Upper lobe of right lung (tissue), 1 donor: ENCODE measurements around the gene NDOR1. TPM values are rescaled to one million over a fixed set of nuclear protein-coding genes. Genes with fewer than 3 reads are reported as not detected.

Source experiments
- ATAC-seq: fragments of 200-7000 bp; cut with Tn5 transposase; one replicate; pipeline ENCODE4 v1.9.1; 2020; ENCODE audit warnings: mild to moderate bottlenecking, moderate library complexity
- DNase-seq: peaks from one replicate; pipeline ENCODE4 v3.0.0-alpha.2; 2020
- H3K27ac ChIP-seq: fragments of 200-600 bp; one replicate; pipeline ENCODE4 v1.8.0; 2022
- H3K27me3 ChIP-seq: fragments of 200-600 bp; one replicate; pipeline ENCODE4 v1.8.0; 2022; ENCODE audit warnings: mild to moderate bottlenecking
- H3K36me3 ChIP-seq: fragments of 200-600 bp; one replicate; pipeline ENCODE4 v1.8.0; 2022
- H3K4me1 ChIP-seq: fragments of 200-600 bp; one replicate; pipeline ENCODE4 v1.8.0; 2022
- H3K4me3 ChIP-seq: fragments of 200-600 bp; one replicate; pipeline ENCODE4 v1.8.0; 2022; ENCODE audit warnings: mild to moderate bottlenecking
- H3K9me3 ChIP-seq: fragments of 200-600 bp; one replicate; pipeline ENCODE4 v1.8.0; 2022
- CTCF ChIP-seq: fragments of 200-600 bp; IDR thresholded peaks from one replicate; pipeline ENCODE4 v1.8.0; 2022; ENCODE audit warnings: antibody characterized with exemption
- intact Hi-C: fragments of 100-400 bp; cut with DNase I; formaldehyde crosslinking; loops from one replicate; pipeline ENCODE4 v1.11.0; 2022
- total RNA-seq: library from RNA; stranded (reverse); fragmentation: NEBNext Ultra II Directional; extraction: Animal tissue kit (Norgen Biotek cat#: 25700); gene quantifications from one replicate; pipeline ENCODE4 v1.2.1, GENCODE V29; 2021
- donor health status: DM: no; HTN: yes; CAD: no; lungs with severe emphysema.

The NDOR1 gene
- total RNA-seq, 1 donor from 2014 or later, result 16.7 TPM

DNA sequence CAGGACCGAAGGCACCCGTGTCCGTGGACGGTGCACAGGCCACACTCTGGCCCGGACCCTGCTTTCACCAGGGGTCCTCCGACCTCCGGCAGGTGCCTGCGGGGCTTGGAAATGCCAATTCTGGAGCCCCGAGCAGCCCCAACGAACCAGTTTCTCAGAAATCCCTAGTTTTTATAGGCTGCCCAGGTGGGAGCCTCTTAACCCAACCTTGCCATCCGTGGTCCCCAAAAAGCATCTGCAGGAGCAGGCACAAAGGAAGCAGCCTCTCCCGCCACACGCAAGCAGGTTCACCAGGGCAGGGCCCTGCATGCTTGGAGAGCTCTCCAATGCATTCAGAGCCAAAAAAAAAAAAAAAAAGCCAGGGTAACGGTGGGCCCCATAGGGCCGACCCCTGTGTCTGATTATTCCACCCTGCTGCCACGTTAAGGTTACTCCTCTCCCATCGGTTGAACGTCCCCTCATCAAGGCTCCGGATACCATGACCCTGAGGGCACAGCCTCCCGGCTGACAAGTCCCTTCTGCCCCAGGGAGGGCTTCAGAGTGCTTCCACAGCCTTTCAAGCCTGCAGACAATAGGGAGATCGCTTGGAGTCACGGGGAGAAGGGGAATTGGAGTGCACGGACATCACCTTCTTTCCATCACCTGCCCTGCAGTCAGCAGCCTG is 4.2 kb upstream of the NDOR1 start:
- Histone ChIP-seq H3K36me3 (no peaks in the 10 kb centered on the region), H3K4me3 (peak overlapping the region; percentile 69), H3K27ac (peak overlapping the region; percentile 87), H3K27me3 (no peaks in the 10 kb centered on the region), H3K9me3 (no peaks in the 10 kb centered on the region), H3K4me1 (peaks cover 52% of the 10 kb centered on the region)
- DNase-seq (no peak), ATAC-seq (no peak)
- intact Hi-C loops, result no loop called here
- TF ChIP-seq CTCF, result no peak

GRCh38 chr9:137202966-137203365 is 2.5 kb upstream of the NDOR1 start:
- no peak for DNase-seq
- TF ChIP-seq CTCF, result no peak
- no peaks in the 10 kb centered on the region for H3K9me3 ChIP-seq
- no peak overlapping the region for H3K27ac ChIP-seq
- ATAC-seq, result no peak
- peaks cover 58% of the 10 kb centered on the region for H3K4me1 ChIP-seq
- H3K27me3 ChIP-seq, result no peaks in the 10 kb centered on the region
- no peaks in the 10 kb centered on the region for H3K36me3 ChIP-seq
- no peak overlapping the region for H3K4me3 ChIP-seq
- intact Hi-C loops, result no loop called here

DNA sequence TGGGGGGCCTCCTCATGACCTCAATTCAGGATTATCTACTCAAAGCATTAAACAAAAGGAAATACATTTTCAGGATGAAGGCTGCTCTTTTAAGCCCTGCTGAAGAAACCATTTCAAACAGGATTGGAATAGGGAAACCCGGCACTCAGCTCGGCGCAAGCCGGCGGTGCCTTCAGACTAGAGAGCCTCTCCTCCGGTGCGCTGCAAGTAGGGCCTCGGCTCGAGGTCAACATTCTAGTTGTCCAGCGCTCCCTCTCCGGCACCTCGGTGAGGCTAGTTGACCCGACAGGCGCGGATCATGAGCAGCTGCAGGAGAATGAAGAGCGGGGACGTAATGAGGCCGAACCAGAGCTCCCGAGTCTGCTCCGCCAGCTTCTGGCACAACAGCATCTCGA is 772 bp upstream of the NDOR1 start:
- no peak for TF ChIP-seq CTCF
- H3K4me1 ChIP-seq, result peaks cover 42% of the 10 kb centered on the region
- H3K9me3 ChIP-seq, result no peaks in the 10 kb centered on the region
- ATAC-seq, result no peak
- H3K27ac ChIP-seq, result peak overlapping the region; percentile 80
- no peaks in the 10 kb centered on the region for H3K27me3 ChIP-seq
- intact Hi-C loops, result no loop called here
- no peak for DNase-seq
- H3K36me3 ChIP-seq, result no peaks in the 10 kb centered on the region
- peak overlapping the region; percentile 83 for H3K4me3 ChIP-seq

DNA sequence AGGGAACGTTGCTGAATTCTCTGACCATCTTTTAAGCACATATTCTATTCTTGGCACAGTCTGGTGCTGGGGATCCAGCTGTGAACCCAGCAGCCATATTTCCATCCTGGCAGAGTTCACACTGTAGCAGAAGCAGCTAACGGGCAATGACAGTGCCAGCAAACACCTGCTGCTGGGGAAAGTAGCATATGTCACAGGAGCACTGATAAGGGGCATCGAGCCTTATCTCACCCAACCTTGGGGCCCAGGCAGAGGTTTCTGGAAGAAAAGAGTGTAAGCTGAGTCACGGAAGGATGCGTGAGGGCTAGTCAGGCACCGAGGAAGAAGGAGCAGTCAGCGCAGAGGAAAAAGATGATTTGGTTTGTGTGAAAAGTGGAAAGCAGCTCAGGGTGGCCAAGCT is 1.1 kb downstream of the NDOR1 start:
- Histone ChIP-seq H3K27ac (no peak overlapping the region), H3K9me3 (no peaks in the 10 kb centered on the region), H3K36me3 (no peaks in the 10 kb centered on the region), H3K4me1 (peaks cover 35% of the 10 kb centered on the region), H3K4me3 (peak overlapping the region; percentile 83), H3K27me3 (no peaks in the 10 kb centered on the region)
- TF ChIP-seq CTCF, result no peak
- intact Hi-C loops, result no loop called here
- ATAC-seq (no peak), DNase-seq (no peak)

GRCh38 chr9:137211532-137211931 is 6.0 kb downstream of the NDOR1 start:
- Histone ChIP-seq H3K27ac (no peak overlapping the region), H3K4me1 (peaks cover 5% of the 10 kb centered on the region), H3K27me3 (no peaks in the 10 kb centered on the region), H3K4me3 (no peak overlapping the region), H3K36me3 (no peaks in the 10 kb centered on the region), H3K9me3 (no peaks in the 10 kb centered on the region)
- no peak for TF ChIP-seq CTCF
- DNase-seq (no peak), ATAC-seq (no peak)
- intact Hi-C loops, result no loop called here

DNA sequence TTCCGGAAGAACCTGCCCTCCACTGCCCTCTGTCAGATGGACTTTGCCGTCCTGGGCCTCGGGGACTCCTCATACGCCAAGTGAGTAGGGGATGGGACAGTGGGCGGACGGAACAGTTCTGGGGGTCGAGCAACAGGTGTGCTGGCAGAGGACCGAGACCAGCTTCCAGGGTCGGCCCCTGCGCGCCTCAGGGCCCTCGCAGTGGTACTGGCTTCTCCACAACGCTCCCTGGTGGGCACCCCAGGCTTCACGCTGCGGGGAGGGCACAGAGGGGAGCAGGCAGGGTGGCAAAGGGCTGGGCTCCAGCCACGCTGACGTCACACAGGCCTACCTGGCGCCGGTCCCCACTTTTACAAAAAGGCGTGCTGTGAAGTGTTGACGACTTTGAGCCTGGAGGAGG is 7.0 kb downstream of the NDOR1 start:
- Histone ChIP-seq H3K4me1 (no peaks in the 10 kb centered on the region), H3K4me3 (no peak overlapping the region), H3K27ac (no peak overlapping the region), H3K36me3 (no peaks in the 10 kb centered on the region), H3K27me3 (no peaks in the 10 kb centered on the region), H3K9me3 (no peaks in the 10 kb centered on the region)
- ATAC-seq, result no peak
- DNase-seq, result no peak
- intact Hi-C loops, result no loop called here
- TF ChIP-seq CTCF, result no peak
